Transverse colon (tissue), 4 donors: ENCODE measurements around the gene SCYL2. TPM values are rescaled to one million over a fixed set of nuclear protein-coding genes. Genes with fewer than 3 reads are reported as not detected.
"Not testable (repeated sequence)": the region's sequence is repeated elsewhere in the genome, so short reads cannot be mapped to it uniquely, and the experiment has no call there.

Experiments used
- DNase-seq: peaks from one replicate; pipeline ENCODE4 v3.0.0-alpha.2; 2019
- H3K27ac ChIP-seq, 4 donors: fragments of 200-600 bp; sonication (generic); 2 replicates each; pipeline ENCODE4 v1.5.1; 2016 to 2018; ENCODE audit warnings: inconsistent platforms in 4 of 4
- H3K27me3 ChIP-seq: fragments of 200-600 bp; sonication (generic); 2 replicates; pipeline ENCODE4 v1.5.1; 2017; ENCODE audit warnings: inconsistent platforms
- H3K36me3 ChIP-seq, 4 donors: fragments of 200-600 bp; sonication (generic); 2 replicates each; pipeline ENCODE4 v1.5.1; 2017 to 2019; ENCODE audit warnings: inconsistent platforms in 4 of 4
- H3K4me1 ChIP-seq, 4 donors: fragments of 200-600 bp; sonication (generic); 2 replicates each; pipeline ENCODE4 v1.5.1; 2017 to 2020; ENCODE audit warnings: inconsistent platforms in 4 of 4
- H3K4me3 ChIP-seq, 4 donors: fragments of 200-600 bp; sonication (generic); 1 replicate in 1 of 4; 2 replicates in 3 of 4; pipeline versions ENCODE4 v1.5.1 to v1.6.1; 2017 to 2019; ENCODE audit warnings: inconsistent platforms in 4 of 4
- H3K9me3 ChIP-seq, 2 donors: fragments of 200-600 bp; sonication (generic); 2 replicates each; pipeline ENCODE4 v1.5.1; 2017 to 2019; ENCODE audit warnings: inconsistent platforms in 2 of 2
- EP300 ChIP-seq: sonication (generic); formaldehyde crosslinking; IDR thresholded peaks from one replicate; pipeline ENCODE4 v1.6.1; 2017; ENCODE audit warnings: antibody characterized with exemption, low read depth
- POLR2A ChIP-seq: fragments of 450-650 bp; IDR thresholded peaks from one replicate; pipeline ENCODE4 v1.6.1; 2016; ENCODE audit warnings: antibody characterized with exemption, mild to moderate bottlenecking, moderate library complexity
- POLR2AphosphoS5 ChIP-seq, 3 donors: sonication (generic); formaldehyde crosslinking; IDR thresholded peaks; one replicate each; pipeline ENCODE4 v1.6.1; 2016; ENCODE audit warnings: antibody characterized with exemption in 3 of 3
- WGBS, 2 donors: methylation state at CpG; one replicate each; pipeline ENCODE4 v1.1.5; 2018; ENCODE audit warnings: low coverage in 1 of 2; 5-methylcytosine and 5-hydroxymethylcytosine counted together
- in situ Hi-C, 4 donors: fragments of 200-750 bp; cut with MboI; loops; one replicate each; pipeline versions ENCODE4 v1.15.0 to v1.15.1; 2017; ENCODE audit warnings: low sequenced_read_pairs in 3 of 4, low pct_ligation_motif_present in 1 of 4, low pct_unique_long_range_greater_than_20kb in 1 of 4
- intact Hi-C: fragments of 100-400 bp; cut with DNase I; formaldehyde crosslinking; loops from one replicate; pipeline ENCODE4 v1.15.1; 2023; ENCODE audit warnings: low total_unique reads
- total RNA-seq, 4 donors: library from RNA; depleted of rRNA; stranded (reverse); fragments of >200 nt; gene quantifications; one replicate each; pipeline ENCODE4 v1.1.0, GENCODE V29; 2016
- TF ChIP-seq, protein P1 (sequence below), 5 experiments: fragments of 200-600 bp in 3 of 5; fragments of 450-650 bp in 2 of 5; sonication (generic) in 3 of 5; IDR thresholded peaks; 1 replicate in 2 of 5; 2 replicates in 3 of 5; pipeline ENCODE4 v1.5.1; 2016 to 2017; ENCODE audit warnings: antibody characterized with exemption in 5 of 5, inconsistent platforms in 3 of 5, mild to moderate bottlenecking in 2 of 5, moderate library complexity in 1 of 5

SCYL2 gene
- total RNA-seq, 4 donors from 2014 or later = 68.0 to 84.4 (median 72.6) TPM

DNA sequence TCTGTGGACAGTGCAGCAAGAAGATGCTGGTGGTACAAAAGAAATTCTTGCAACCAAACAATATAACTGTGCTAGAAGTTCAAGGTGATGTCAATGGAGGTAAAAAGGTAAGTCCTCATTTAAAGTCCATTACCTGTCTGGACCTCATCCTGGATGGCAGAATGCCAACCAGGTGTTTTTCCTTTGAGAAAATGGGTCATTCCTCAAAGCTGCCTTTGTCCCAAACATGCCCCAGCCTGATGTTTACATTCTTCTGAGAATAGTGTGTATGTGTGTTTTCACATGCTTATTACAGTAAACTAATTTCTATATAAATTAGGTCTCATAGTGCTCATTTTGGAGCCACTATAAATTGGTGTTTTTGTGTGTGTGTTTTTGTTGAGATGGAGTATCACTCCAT lies 41.5 kb upstream of the SCYL2 start:
- Histone ChIP-seq H3K27ac (no peak overlapping the region), H3K4me1 (peaks cover 0 to 7% (median 0%) of the 10 kb centered on the region in 4 donors), H3K36me3 (peaks cover 0 to 26% (median 0%) of the 10 kb centered on the region in 4 donors), H3K9me3 (no peaks in the 10 kb centered on the region), H3K4me3 (no peak overlapping the region), H3K27me3 (no peaks in the 10 kb centered on the region)
- in situ Hi-C loops = loop anchor here in 2 of 4 donors (25.0 kb wide), 2 partner anchors 337 to 512 kb away; partner anchors contain the start of gene GAS2L3 (in 1 of the 2)
- TF ChIP-seq EP300 (no peak), POLR2A (no peak), POLR2AphosphoS5 (IDR thresholded peaks at IDR 0.05) (no peak)
- TF ChIP-seq, protein P1, sequence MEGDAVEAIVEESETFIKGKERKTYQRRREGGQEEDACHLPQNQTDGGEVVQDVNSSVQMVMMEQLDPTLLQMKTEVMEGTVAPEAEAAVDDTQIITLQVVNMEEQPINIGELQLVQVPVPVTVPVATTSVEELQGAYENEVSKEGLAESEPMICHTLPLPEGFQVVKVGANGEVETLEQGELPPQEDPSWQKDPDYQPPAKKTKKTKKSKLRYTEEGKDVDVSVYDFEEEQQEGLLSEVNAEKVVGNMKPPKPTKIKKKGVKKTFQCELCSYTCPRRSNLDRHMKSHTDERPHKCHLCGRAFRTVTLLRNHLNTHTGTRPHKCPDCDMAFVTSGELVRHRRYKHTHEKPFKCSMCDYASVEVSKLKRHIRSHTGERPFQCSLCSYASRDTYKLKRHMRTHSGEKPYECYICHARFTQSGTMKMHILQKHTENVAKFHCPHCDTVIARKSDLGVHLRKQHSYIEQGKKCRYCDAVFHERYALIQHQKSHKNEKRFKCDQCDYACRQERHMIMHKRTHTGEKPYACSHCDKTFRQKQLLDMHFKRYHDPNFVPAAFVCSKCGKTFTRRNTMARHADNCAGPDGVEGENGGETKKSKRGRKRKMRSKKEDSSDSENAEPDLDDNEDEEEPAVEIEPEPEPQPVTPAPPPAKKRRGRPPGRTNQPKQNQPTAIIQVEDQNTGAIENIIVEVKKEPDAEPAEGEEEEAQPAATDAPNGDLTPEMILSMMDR (IDR thresholded peaks at IDR 0.05) = no peak
- DNase-seq = no peak
- intact Hi-C loops = no loop called here

DNA sequence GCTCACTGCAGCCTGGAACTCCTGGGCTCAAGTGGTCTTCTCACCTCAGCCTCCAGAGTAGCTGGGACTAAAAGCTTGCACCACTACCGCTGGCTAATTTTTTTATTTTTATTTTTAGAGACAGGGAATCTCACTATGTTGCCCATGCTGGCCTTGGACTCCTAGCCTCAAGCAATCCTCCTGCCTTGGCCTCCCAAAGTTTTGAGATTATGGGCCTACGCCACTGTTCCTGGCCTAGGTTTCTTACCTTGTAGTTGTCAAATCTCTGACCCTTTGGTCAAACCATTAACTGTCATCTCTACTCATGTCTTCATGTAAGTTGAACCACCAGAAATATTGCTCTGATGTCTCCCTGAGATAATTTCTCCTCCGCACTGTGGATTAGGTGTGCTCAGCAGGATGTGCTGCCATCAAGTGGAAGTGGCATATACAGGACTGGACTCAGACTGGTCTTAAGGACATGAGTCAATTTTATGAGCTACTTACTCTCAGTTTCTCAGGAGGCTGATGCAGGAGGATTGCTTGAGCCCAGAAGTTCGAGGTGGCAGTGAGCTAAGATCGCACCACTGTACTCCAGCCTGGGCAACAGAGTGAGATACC lies 37.8 kb upstream of the SCYL2 start:
- no peak overlapping the region for H3K4me3 ChIP-seq
- H3K9me3 ChIP-seq = no peaks in the 10 kb centered on the region
- no peaks in the 10 kb centered on the region for H3K27me3 ChIP-seq
- in situ Hi-C loops (loop anchor here in 2 of 4 donors (25.0 kb wide), 2 partner anchors 333 to 508 kb away; partner anchors contain the start of gene GAS2L3 (in 1 of the 2)), intact Hi-C loops (no loop called here)
- peaks cover 0 to 2% (median 0%) of the 10 kb centered on the region in 4 donors for H3K4me1 ChIP-seq
- 67 to 92% methylated on average over 1 to 5 of the region's 5 CpGs for WGBS, 2 donors
- no peak overlapping the region for H3K27ac ChIP-seq
- TF ChIP-seq, protein P1 (IDR thresholded peaks at IDR 0.05) = peak in 1 of 5 experiments; percentile 33
- TF ChIP-seq POLR2AphosphoS5 (IDR thresholded peaks at IDR 0.05) = no peak
- DNase-seq = no peak
- H3K36me3 ChIP-seq = peaks cover 0 to under 1% (median 0%) of the 10 kb centered on the region in 4 donors

GRCh38 chr12:100229876-100230275 lies 37.1 kb upstream of the SCYL2 start:
- Histone ChIP-seq H3K27ac (no peak overlapping the region), H3K36me3 (no peaks in the 10 kb centered on the region), H3K4me1 (peaks cover 0 to 9% (median 0%) of the 10 kb centered on the region in 4 donors), H3K4me3 (no peak overlapping the region), H3K9me3 (no peaks in the 10 kb centered on the region), H3K27me3 (no peaks in the 10 kb centered on the region)
- TF ChIP-seq, protein P1 (IDR thresholded peaks at IDR 0.05) = no peak
- TF ChIP-seq EP300 (no peak), POLR2A (no peak), POLR2AphosphoS5 (IDR thresholded peaks at IDR 0.05) (no peak)
- in situ Hi-C loops = loop anchor here (10.0 to 25.0 kb wide), 3 partner anchors 325 to 507 kb away; partner anchors contain the start of gene GAS2L3 (in 1 of the 4)
- 82 to 90% methylated on average over 4 of the region's 4 CpGs for WGBS, 2 donors
- intact Hi-C loops = loop anchor here (10.0 kb wide), 1 partner anchor 325 kb away; no protein-coding TSS in a partner anchor
- no peak for DNase-seq

DNA sequence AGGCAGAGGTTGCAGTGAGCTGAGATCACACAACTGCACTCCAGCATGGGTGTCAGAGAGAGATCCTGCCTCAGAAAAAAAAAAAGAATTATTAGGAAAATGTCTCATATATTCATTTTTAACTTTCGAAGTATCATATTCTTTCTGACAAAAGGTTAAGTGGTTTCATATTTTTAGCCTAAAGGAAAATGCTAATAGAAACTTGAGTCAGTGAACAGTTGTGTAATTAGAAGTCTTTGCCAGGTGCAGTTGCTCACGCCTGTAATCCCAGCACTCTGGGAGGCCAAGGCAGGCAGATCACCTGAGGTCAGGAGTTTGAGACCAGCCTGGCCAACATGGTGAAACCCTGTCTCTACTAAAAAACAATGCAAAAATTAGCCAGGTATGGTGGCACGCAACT lies 35.1 kb upstream of the SCYL2 start:
- not testable (repeated sequence) for H3K27ac ChIP-seq, H3K27me3 ChIP-seq, H3K9me3 ChIP-seq, H3K36me3 ChIP-seq, DNase-seq, H3K4me3 ChIP-seq
- WGBS, 2 donors = 72 to 85% methylated on average over 3 of the region's 3 CpGs
- in situ Hi-C loops = loop anchor here (10.0 to 25.0 kb wide), 3 partner anchors 323 to 505 kb away; partner anchors contain the start of gene GAS2L3 (in 1 of the 4)
- H3K4me1 ChIP-seq = peaks cover 0 to 12% (median 0%) of the 10 kb centered on the region in 4 donors
- intact Hi-C loops = loop anchor here (10.0 kb wide), 1 partner anchor 323 kb away; no protein-coding TSS in a partner anchor
